Liver (tissue), 9 donors: ENCODE measurements around the gene NEFH. TPM values are rescaled to one million over a fixed set of nuclear protein-coding genes. Genes with fewer than 3 reads are reported as not detected.

ENCODE experiments used
- DNase-seq: peaks from one replicate; pipeline ENCODE4 v3.0.0-alpha.2; 2017; ENCODE audit warnings: low spot score
- H3K27ac ChIP-seq, 2 donors: one replicate each; pipeline ENCODE4 v1.7.0; 2013; ENCODE audit warnings: inconsistent platforms in 2 of 2, low read length in 2 of 2, control low read depth in 1 of 2, low read depth in 1 of 2, mild to moderate bottlenecking in 1 of 2
- H3K27me3 ChIP-seq, 4 donors: one replicate each; pipeline versions ENCODE4 v1.6.1 to v1.7.0; 2013; ENCODE audit warnings: low read length in 3 of 4, inconsistent platforms in 1 of 4, mild to moderate bottlenecking in 1 of 4, moderate library complexity in 1 of 4; ENCODE audit not compliant: control insufficient read depth in 4 of 4, insufficient read depth in 4 of 4
- H3K36me3 ChIP-seq, 4 donors: one replicate each; pipeline versions ENCODE4 v1.6.1 to v1.7.0; 2013; ENCODE audit warnings: low read length in 3 of 4, mild to moderate bottlenecking in 3 of 4, low read depth in 1 of 4, moderate library complexity in 1 of 4; ENCODE audit not compliant: control insufficient read depth in 4 of 4, insufficient read depth in 3 of 4
- H3K4me1 ChIP-seq, 4 donors: one replicate each; pipeline versions ENCODE4 v1.6.1 to v1.7.0; 2013; ENCODE audit warnings: low read length in 3 of 4, mild to moderate bottlenecking in 3 of 4, moderate library complexity in 1 of 4; ENCODE audit not compliant: control insufficient read depth in 4 of 4, insufficient read depth in 4 of 4
- H3K4me3 ChIP-seq, 3 donors: one replicate each; pipeline versions ENCODE4 v1.6.1 to v1.7.0; 2013; ENCODE audit warnings: low read length in 3 of 3, control low read depth in 1 of 3, low read depth in 1 of 3, mild to moderate bottlenecking in 1 of 3
- H3K9ac ChIP-seq, 2 donors: one replicate each; pipeline ENCODE4 v1.7.0; 2013; ENCODE audit warnings: low read length in 2 of 2, mild to moderate bottlenecking in 2 of 2, moderate library complexity in 2 of 2, control low read depth in 1 of 2, low read depth in 1 of 2
- H3K9me3 ChIP-seq, 4 donors: one replicate each; pipeline versions ENCODE4 v1.6.1 to v1.7.0; 2013; ENCODE audit warnings: low read length in 3 of 4; ENCODE audit not compliant: control insufficient read depth in 4 of 4
- ATF3 ChIP-seq: IDR thresholded peaks from 2 replicates; pipeline ENCODE4 v1.6.1; 2016; ENCODE audit warnings: antibody characterized with exemption
- EGR1 ChIP-seq, 2 donors: IDR thresholded peaks; 2 replicates each; pipeline ENCODE4 v1.6.1; 2016 to 2018; ENCODE audit warnings: antibody characterized with exemption in 2 of 2, low read depth in 2 of 2
- FOXA1 ChIP-seq: IDR thresholded peaks from 2 replicates; pipeline ENCODE4 v1.6.1; 2016; ENCODE audit warnings: antibody characterized with exemption
- FOXA2 ChIP-seq: IDR thresholded peaks from 2 replicates; pipeline ENCODE4 v1.6.1; 2016; ENCODE audit warnings: antibody characterized with exemption
- GABPA ChIP-seq, 2 donors: IDR thresholded peaks in 1 of 2; conservative IDR thresholded peaks in 1 of 2; 2 replicates each; pipeline ENCODE4 v1.6.1; 2016; ENCODE audit warnings: antibody characterized with exemption in 2 of 2, mild to moderate bottlenecking in 1 of 2, moderate library complexity in 1 of 2
- HNF4A ChIP-seq, 2 donors: conservative IDR thresholded peaks; 2 replicates each; pipeline ENCODE4 v1.6.1; 2016; ENCODE audit warnings: antibody characterized with exemption in 2 of 2, mild to moderate bottlenecking in 2 of 2
- HNF4G ChIP-seq: IDR thresholded peaks from 2 replicates; pipeline ENCODE4 v1.6.1; 2016; ENCODE audit warnings: antibody characterized with exemption
- JUND ChIP-seq, 2 donors: IDR thresholded peaks; 2 replicates each; pipeline ENCODE4 v1.6.1; 2016; ENCODE audit warnings: antibody characterized with exemption in 2 of 2
- NR2F2 ChIP-seq: IDR thresholded peaks from 2 replicates; pipeline ENCODE4 v1.6.1; 2016; ENCODE audit warnings: antibody characterized with exemption
- RAD21 ChIP-seq, 2 donors: IDR thresholded peaks; 2 replicates each; pipeline ENCODE4 v1.6.1; 2016; ENCODE audit warnings: antibody characterized with exemption in 2 of 2, mild to moderate bottlenecking in 2 of 2
- RXRA ChIP-seq, 2 donors: IDR thresholded peaks; 2 replicates each; pipeline ENCODE4 v1.6.1; 2017 to 2018; ENCODE audit warnings: antibody characterized with exemption in 2 of 2, mild to moderate bottlenecking in 1 of 2
- SP1 ChIP-seq: IDR thresholded peaks from 2 replicates; pipeline ENCODE4 v1.6.1; 2018; ENCODE audit warnings: antibody characterized with exemption, mild to moderate bottlenecking
- TAF1 ChIP-seq: conservative IDR thresholded peaks from 2 replicates; pipeline ENCODE4 v1.6.1; 2016; ENCODE audit warnings: antibody characterized with exemption, mild to moderate bottlenecking
- YY1 ChIP-seq: IDR thresholded peaks from 2 replicates; pipeline ENCODE4 v1.6.1; 2016; ENCODE audit warnings: antibody characterized with exemption, mild to moderate bottlenecking
- WGBS: extraction: QIAGEN DNeasy Blood & Tissue Kit; methylation state at CpG from one replicate; pipeline ENCODE4 v1.1.7; 2013; 5-methylcytosine and 5-hydroxymethylcytosine counted together
- polyA plus RNA-seq, 2 donors: library from polyadenylated mRNA; stranded (reverse) in 1 of 2; unstranded in 1 of 2; fragments of 200-250 nt in 1 of 2; fragments of >200 nt in 1 of 2; fragmentation: Nextera tagmentation in 1 of 2; extraction: Ambion mirVana in 1 of 2; gene quantifications; one replicate each; pipeline versions ENCODE4 v1.2.1 to v1.2.3, GENCODE V29; 2013 to 2015
- total RNA-seq, 2 donors: library from RNA; depleted of rRNA; stranded (reverse); fragments of >200 nt; gene quantifications; one replicate each; pipeline ENCODE4 v1.2.3, GENCODE V29; 2014
- TF ChIP-seq, protein P1 (sequence below): IDR thresholded peaks from 2 replicates; pipeline ENCODE4 v1.6.1; 2016; ENCODE audit warnings: antibody characterized with exemption
- TF ChIP-seq, protein P2 (sequence below): IDR thresholded peaks from 2 replicates; pipeline ENCODE4 v1.6.1; 2016; ENCODE audit warnings: antibody characterized with exemption, mild to moderate bottlenecking
- TF ChIP-seq, protein P3 (sequence below): fragments of 150-350 bp; IDR thresholded peaks from 2 replicates; pipeline ENCODE4 v1.5.1; 2017; ENCODE audit warnings: improper control_type of control experiment, low read depth, low read length; ENCODE audit not compliant: missing input control
- TF ChIP-seq, protein P4 (sequence below): IDR thresholded peaks from 2 replicates; pipeline ENCODE4 v1.6.1; 2016; ENCODE audit warnings: antibody characterized with exemption
- donor health status: healthy.
- donor health status: healthy.
- donor health status: healthy.
- donor health status: healthy.
- donor health status: healthy.

The NEFH gene
- total and polyA plus RNA-seq, 4 donors, result 0.04 to 1.6 (median 0.21) TPM

GRCh38 chr22:29450222-29450621 lies 29.8 kb upstream of the NEFH start:
- H3K36me3 ChIP-seq, result no peaks in the 10 kb centered on the region
- H3K27me3 ChIP-seq, result no peaks in the 10 kb centered on the region
- TF ChIP-seq, protein P1, sequence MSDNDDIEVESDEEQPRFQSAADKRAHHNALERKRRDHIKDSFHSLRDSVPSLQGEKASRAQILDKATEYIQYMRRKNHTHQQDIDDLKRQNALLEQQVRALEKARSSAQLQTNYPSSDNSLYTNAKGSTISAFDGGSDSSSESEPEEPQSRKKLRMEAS, result no peak
- TF ChIP-seq NR2F2 (no peak), HNF4A (conservative IDR thresholded peaks at IDR 0.05) (no peak), FOXA1 (no peak), FOXA2 (no peak), EGR1 (IDR thresholded peaks at IDR 0.05; ENCODE audit: low read depth in 2 of 2) (no peak), RAD21 (IDR thresholded peaks at IDR 0.05) (no peak), RXRA (IDR thresholded peaks at IDR 0.05) (no peak), HNF4G (no peak), GABPA (IDR thresholded peaks at IDR 0.05 in 1 of 2, conservative IDR thresholded peaks at IDR 0.05 in 1 of 2) (no peak), TAF1 (no peak), ATF3 (no peak), YY1 (no peak)
- TF ChIP-seq, protein P2, sequence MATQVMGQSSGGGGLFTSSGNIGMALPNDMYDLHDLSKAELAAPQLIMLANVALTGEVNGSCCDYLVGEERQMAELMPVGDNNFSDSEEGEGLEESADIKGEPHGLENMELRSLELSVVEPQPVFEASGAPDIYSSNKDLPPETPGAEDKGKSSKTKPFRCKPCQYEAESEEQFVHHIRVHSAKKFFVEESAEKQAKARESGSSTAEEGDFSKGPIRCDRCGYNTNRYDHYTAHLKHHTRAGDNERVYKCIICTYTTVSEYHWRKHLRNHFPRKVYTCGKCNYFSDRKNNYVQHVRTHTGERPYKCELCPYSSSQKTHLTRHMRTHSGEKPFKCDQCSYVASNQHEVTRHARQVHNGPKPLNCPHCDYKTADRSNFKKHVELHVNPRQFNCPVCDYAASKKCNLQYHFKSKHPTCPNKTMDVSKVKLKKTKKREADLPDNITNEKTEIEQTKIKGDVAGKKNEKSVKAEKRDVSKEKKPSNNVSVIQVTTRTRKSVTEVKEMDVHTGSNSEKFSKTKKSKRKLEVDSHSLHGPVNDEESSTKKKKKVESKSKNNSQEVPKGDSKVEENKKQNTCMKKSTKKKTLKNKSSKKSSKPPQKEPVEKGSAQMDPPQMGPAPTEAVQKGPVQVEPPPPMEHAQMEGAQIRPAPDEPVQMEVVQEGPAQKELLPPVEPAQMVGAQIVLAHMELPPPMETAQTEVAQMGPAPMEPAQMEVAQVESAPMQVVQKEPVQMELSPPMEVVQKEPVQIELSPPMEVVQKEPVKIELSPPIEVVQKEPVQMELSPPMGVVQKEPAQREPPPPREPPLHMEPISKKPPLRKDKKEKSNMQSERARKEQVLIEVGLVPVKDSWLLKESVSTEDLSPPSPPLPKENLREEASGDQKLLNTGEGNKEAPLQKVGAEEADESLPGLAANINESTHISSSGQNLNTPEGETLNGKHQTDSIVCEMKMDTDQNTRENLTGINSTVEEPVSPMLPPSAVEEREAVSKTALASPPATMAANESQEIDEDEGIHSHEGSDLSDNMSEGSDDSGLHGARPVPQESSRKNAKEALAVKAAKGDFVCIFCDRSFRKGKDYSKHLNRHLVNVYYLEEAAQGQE, result no peak
- TF ChIP-seq, protein P3, sequence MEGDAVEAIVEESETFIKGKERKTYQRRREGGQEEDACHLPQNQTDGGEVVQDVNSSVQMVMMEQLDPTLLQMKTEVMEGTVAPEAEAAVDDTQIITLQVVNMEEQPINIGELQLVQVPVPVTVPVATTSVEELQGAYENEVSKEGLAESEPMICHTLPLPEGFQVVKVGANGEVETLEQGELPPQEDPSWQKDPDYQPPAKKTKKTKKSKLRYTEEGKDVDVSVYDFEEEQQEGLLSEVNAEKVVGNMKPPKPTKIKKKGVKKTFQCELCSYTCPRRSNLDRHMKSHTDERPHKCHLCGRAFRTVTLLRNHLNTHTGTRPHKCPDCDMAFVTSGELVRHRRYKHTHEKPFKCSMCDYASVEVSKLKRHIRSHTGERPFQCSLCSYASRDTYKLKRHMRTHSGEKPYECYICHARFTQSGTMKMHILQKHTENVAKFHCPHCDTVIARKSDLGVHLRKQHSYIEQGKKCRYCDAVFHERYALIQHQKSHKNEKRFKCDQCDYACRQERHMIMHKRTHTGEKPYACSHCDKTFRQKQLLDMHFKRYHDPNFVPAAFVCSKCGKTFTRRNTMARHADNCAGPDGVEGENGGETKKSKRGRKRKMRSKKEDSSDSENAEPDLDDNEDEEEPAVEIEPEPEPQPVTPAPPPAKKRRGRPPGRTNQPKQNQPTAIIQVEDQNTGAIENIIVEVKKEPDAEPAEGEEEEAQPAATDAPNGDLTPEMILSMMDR, result no peak
- TF ChIP-seq, protein P4, sequence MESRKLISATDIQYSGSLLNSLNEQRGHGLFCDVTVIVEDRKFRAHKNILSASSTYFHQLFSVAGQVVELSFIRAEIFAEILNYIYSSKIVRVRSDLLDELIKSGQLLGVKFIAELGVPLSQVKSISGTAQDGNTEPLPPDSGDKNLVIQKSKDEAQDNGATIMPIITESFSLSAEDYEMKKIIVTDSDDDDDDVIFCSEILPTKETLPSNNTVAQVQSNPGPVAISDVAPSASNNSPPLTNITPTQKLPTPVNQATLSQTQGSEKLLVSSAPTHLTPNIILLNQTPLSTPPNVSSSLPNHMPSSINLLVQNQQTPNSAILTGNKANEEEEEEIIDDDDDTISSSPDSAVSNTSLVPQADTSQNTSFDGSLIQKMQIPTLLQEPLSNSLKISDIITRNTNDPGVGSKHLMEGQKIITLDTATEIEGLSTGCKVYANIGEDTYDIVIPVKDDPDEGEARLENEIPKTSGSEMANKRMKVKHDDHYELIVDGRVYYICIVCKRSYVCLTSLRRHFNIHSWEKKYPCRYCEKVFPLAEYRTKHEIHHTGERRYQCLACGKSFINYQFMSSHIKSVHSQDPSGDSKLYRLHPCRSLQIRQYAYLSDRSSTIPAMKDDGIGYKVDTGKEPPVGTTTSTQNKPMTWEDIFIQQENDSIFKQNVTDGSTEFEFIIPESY, result no peak
- H3K4me3 ChIP-seq, result no peak overlapping the region
- H3K4me1 ChIP-seq, result no peaks in the 10 kb centered on the region
- 89% methylated on average over 8 of the region's 8 CpGs for WGBS
- DNase-seq, result no peak
- H3K9me3 ChIP-seq, result no peaks in the 10 kb centered on the region
- H3K9ac ChIP-seq, result no peak overlapping the region
- no peak overlapping the region for H3K27ac ChIP-seq

DNA sequence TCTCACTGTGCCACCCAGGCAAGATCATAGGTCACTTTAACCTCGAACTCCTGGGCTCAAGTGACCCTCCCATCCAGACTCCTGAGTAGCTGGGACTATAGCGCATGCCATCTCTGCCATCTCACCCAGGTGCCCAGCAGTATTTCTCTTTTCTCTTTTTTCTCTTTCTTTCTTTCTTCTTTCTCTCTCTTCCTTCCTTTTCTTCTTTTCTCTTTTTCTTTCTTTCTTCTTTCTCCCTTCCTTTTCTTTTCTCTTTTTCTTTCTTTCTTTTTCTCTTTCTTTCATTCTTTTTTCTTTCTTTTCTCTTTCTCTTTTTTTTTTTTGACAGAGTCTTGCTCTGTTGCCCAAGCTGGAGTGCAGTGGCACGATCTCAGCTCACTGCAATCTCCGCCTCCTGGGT lies 28.2 kb upstream of the NEFH start:
- Histone ChIP-seq H3K27me3 (no peaks in the 10 kb centered on the region), H3K4me1 (no peaks in the 10 kb centered on the region), H3K9ac (no peak overlapping the region), H3K27ac (no peak overlapping the region), H3K36me3 (no peaks in the 10 kb centered on the region), H3K9me3 (no peaks in the 10 kb centered on the region), H3K4me3 (no peak overlapping the region)
- 92% methylated on average over 4 of the region's 4 CpGs for WGBS
- TF ChIP-seq JUND (IDR thresholded peaks at IDR 0.05), result no peak
- no peak for TF ChIP-seq EGR1 (IDR thresholded peaks at IDR 0.05; ENCODE audit: low read depth in 2 of 2)
- TF ChIP-seq HNF4A (conservative IDR thresholded peaks at IDR 0.05), result no peak
- no peak for TF ChIP-seq GABPA (IDR thresholded peaks at IDR 0.05 in 1 of 2, conservative IDR thresholded peaks at IDR 0.05 in 1 of 2)
- no peak for TF ChIP-seq RXRA (IDR thresholded peaks at IDR 0.05)
- no peak for TF ChIP-seq SP1
- DNase-seq, result no peak
